ENCODE results near the gene HYPK.
A peak's percentile ranks its signal among the peaks of the same experiment; 100 is the strongest.
"Not testable (repeated sequence)": the region's sequence is repeated elsewhere in the genome, so short reads cannot be mapped to it uniquely, and the experiment has no call there.

Gene HYPK

GRCh38 chr15:43828061-43828657, 27.8 kb downstream of the HYPK start:
- no peak for TF ChIP-seq CTCF (conservative IDR thresholded peaks at IDR 0.05; ENCODE audit: low read depth, low read length)
- peak overlapping the region; percentile 49 for H3K4me3 ChIP-seq (ENCODE audit: low read length)
- DNase-seq (ENCODE audit: low read depth) = no peak

- DNase-seq (ENCODE audit: low read depth); H3K4me3 ChIP-seq (ENCODE audit: low read length): not testable (repeated sequence)
These were observed 29.6 kb downstream of the HYPK start for GRCh38 chr15:43829951-43830540.

- H3K4me3 ChIP-seq (ENCODE audit: low read length); DNase-seq (ENCODE audit: low read depth): not testable (repeated sequence)
These were observed 30.4 kb downstream of the HYPK start for GRCh38 chr15:43830691-43831275.

GRCh38 chr15:43831519-43832052, 31.2 kb downstream of the HYPK start:
- not testable (repeated sequence) for H3K4me3 ChIP-seq (ENCODE audit: low read length); DNase-seq (ENCODE audit: low read depth)

- not testable (repeated sequence) for H3K4me3 ChIP-seq (ENCODE audit: low read length); DNase-seq (ENCODE audit: low read depth)
These were observed 32.1 kb downstream of the HYPK start for GRCh38 chr15:43832485-43832884.

- TF ChIP-seq CTCF (conservative IDR thresholded peaks at IDR 0.05; ENCODE audit: low read depth, low read length) = no peak
- no peak for DNase-seq (ENCODE audit: low read depth)
- H3K4me3 ChIP-seq (ENCODE audit: low read length) = no peak overlapping the region
These were observed 45.0 kb downstream of the HYPK start for GRCh38 chr15:43845421-43845820.

GRCh38 chr15:43851251-43851650, 50.9 kb downstream of the HYPK start:
- DNase-seq (ENCODE audit: low read depth) = no peak
- no peak for TF ChIP-seq CTCF (conservative IDR thresholded peaks at IDR 0.05; ENCODE audit: low read depth, low read length)
- H3K4me3 ChIP-seq (ENCODE audit: low read length) = no peak overlapping the region

- TF ChIP-seq CTCF (conservative IDR thresholded peaks at IDR 0.05; ENCODE audit: low read depth, low read length) = no peak
- DNase-seq (ENCODE audit: low read depth) = no peak
- no peak overlapping the region for H3K4me3 ChIP-seq (ENCODE audit: low read length)
These were observed 52.2 kb downstream of the HYPK start for GRCh38 chr15:43852607-43853006.

Measured in retinal pigment epithelial cell (primary cell).